Testis (tissue), 3 donors: ENCODE results near the gene LPP. TPM values are rescaled to one million over a fixed set of nuclear protein-coding genes. Genes with fewer than 3 reads are reported as not detected.

Experiments
- DNase-seq: peaks from one replicate; pipeline ENCODE4 v3.0.0-alpha.2; 2019
- H3K27ac ChIP-seq, 2 donors: fragments of 200-600 bp; sonication (generic); one replicate each; pipeline ENCODE4 v1.5.1; 2019
- H3K27me3 ChIP-seq: fragments of 200-600 bp; sonication (generic); one replicate; pipeline ENCODE4 v1.5.1; 2019
- H3K36me3 ChIP-seq: fragments of 200-600 bp; sonication (generic); one replicate; pipeline ENCODE4 v1.5.1; 2017; ENCODE audit warnings: low read depth; ENCODE audit errors: missing control alignments
- H3K4me1 ChIP-seq: fragments of 200-600 bp; sonication (generic); one replicate; pipeline ENCODE4 v1.5.1; 2019
- H3K4me3 ChIP-seq, 2 donors: fragments of 200-600 bp; sonication (generic); one replicate each; pipeline ENCODE4 v1.5.1; 2017 to 2019
- H3K9me3 ChIP-seq: fragments of 200-600 bp; sonication (generic); one replicate; pipeline ENCODE4 v1.5.1; 2017
- POLR2A ChIP-seq: fragments of 450-650 bp; IDR thresholded peaks from one replicate; pipeline ENCODE4 v1.6.1; 2017; ENCODE audit warnings: antibody characterized with exemption, mild to moderate bottlenecking, moderate library complexity
- WGBS, 2 donors: methylation state at CpG; one replicate each; pipeline ENCODE4 v1.1.5; 2018; 5-methylcytosine and 5-hydroxymethylcytosine counted together
- intact Hi-C: fragments of 100-400 bp; cut with DNase I; formaldehyde crosslinking; loops from one replicate; pipeline ENCODE4 v1.15.1; 2023; ENCODE audit warnings: low total_unique reads
- polyA plus RNA-seq: library from polyadenylated mRNA; stranded (reverse); fragments of 350-450 nt; fragmentation: Illumina TruSeq; extraction: RNeasy Lipid Tissue Mini Kit (QIAGEN cat#74804); gene quantifications from one replicate; pipeline ENCODE4 v1.2.3, GENCODE V29; 2014; ENCODE audit warnings: low read depth, low replicate concordance; ENCODE audit not compliant: insufficient read depth
- total RNA-seq, 2 donors: library from RNA; depleted of rRNA; stranded (reverse); fragments of >200 nt; gene quantifications; one replicate each; pipeline ENCODE4 v1.2.3, GENCODE V29; 2016
- TF ChIP-seq, protein P1 (sequence below), 3 experiments: fragments of 450-650 bp in 2 of 3; fragments of 200-600 bp in 1 of 3; sonication (generic) in 1 of 3; IDR thresholded peaks; one replicate each; pipeline ENCODE4 v1.5.1; 2016 to 2019; ENCODE audit warnings: antibody characterized with exemption in 3 of 3, mild to moderate bottlenecking in 2 of 3, moderate library complexity in 1 of 3

The LPP gene
- total and polyA plus RNA-seq, 3 donors from 2014 or later: 89.9 to 135 (median 132) TPM

DNA sequence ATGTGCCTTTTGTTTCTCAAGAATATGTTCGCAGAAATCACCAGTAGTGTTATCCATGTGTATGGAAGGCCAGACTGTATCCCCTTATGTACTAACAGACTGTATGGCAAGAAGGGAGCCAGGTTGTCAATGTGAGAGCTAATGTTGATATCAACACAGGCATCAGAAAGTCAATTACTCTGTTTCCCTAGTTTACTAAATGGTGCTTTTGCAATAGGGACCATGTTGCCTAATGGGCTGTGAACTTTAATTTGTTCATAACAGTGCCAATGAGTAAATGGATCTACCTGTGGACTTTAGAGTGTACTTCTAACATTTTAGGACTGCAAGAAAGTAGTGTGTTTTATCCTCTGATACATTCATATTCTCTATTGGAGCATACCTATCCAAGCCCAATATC lies 586.1 kb downstream of the LPP start:
- Histone ChIP-seq H3K27ac (no peak overlapping the region), H3K36me3 (no peaks in the 10 kb centered on the region), H3K4me1 (no peaks in the 10 kb centered on the region), H3K27me3 (no peaks in the 10 kb centered on the region), H3K9me3 (no peaks in the 10 kb centered on the region), H3K4me3 (no peak overlapping the region)
- no peak for TF ChIP-seq POLR2A
- TF ChIP-seq, protein P1, sequence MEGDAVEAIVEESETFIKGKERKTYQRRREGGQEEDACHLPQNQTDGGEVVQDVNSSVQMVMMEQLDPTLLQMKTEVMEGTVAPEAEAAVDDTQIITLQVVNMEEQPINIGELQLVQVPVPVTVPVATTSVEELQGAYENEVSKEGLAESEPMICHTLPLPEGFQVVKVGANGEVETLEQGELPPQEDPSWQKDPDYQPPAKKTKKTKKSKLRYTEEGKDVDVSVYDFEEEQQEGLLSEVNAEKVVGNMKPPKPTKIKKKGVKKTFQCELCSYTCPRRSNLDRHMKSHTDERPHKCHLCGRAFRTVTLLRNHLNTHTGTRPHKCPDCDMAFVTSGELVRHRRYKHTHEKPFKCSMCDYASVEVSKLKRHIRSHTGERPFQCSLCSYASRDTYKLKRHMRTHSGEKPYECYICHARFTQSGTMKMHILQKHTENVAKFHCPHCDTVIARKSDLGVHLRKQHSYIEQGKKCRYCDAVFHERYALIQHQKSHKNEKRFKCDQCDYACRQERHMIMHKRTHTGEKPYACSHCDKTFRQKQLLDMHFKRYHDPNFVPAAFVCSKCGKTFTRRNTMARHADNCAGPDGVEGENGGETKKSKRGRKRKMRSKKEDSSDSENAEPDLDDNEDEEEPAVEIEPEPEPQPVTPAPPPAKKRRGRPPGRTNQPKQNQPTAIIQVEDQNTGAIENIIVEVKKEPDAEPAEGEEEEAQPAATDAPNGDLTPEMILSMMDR (IDR thresholded peaks at IDR 0.05): no peak
- WGBS, 2 donors: 85 to 86% methylated on average over 1 of the region's 1 CpG
- intact Hi-C loops: no loop called here
- DNase-seq: no peak

DNA sequence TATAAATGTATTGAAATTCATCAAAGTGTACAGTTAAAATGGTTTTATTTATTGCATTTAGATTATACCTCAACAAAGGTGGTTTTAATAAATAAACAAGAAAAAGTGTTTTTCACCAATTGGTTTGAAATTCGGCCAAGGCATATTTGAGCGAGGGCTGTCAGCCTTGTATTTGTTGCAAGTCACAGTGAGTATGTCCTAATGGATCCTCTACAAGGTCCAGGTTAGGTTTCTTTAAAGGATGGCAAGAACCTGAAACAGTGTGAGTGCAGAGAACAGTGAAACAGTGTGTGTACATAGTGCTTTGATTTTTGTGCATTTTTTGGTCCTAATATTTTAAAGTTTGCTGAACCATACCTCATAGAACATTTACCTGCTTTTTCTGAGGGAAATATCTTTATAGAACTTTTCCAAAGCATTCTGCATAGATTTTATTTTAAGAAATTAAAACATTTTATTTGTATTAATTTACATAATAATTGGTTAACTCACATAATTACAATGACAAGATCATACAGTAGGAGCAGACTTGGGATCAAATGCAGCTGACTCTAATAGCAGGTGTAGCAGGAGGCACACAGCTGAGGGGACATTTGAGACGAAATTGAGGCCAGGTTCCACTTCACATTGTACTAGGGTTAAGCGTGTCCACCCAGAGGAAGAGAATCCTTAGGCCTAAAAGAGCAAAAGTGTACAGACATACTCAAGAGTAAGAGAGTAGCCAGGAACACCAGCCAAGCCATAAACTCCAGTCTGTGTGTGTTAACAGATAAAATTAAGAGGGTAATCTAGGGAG lies 589.0 kb downstream of the LPP start:
- no peak overlapping the region for H3K4me3 ChIP-seq
- peaks cover 6% of the 10 kb centered on the region for H3K4me1 ChIP-seq
- H3K27ac ChIP-seq: no peak overlapping the region
- no peaks in the 10 kb centered on the region for H3K27me3 ChIP-seq
- intact Hi-C loops: no loop called here
- DNase-seq: no peak
- TF ChIP-seq, protein P1 (IDR thresholded peaks at IDR 0.05): no peak
- TF ChIP-seq POLR2A: no peak
- no peaks in the 10 kb centered on the region for H3K9me3 ChIP-seq
- no peaks in the 10 kb centered on the region for H3K36me3 ChIP-seq
- WGBS, 2 donors: 88 to 94% methylated on average over 4 of the region's 4 CpGs

DNA sequence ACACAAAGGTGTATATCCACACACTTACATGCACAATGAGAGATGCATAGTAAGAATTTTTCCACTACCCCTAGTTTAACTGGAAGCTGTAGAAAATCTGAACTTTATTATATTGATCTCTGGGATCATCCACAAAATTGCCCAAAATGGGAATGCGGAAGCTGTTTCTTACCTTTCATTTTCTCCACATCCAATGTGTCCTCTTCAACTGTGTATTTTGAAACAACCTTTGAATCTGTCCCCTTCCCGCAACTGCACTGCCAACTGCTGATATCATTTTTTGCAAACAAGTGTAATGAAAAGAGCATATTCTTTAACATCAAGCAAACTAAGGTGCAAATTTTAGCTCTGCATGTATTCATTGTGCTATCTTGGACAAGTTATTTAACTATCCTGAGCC lies 590.2 kb downstream of the LPP start:
- WGBS, 2 donors: 96 to 97% methylated on average over 2 of the region's 2 CpGs

DNA sequence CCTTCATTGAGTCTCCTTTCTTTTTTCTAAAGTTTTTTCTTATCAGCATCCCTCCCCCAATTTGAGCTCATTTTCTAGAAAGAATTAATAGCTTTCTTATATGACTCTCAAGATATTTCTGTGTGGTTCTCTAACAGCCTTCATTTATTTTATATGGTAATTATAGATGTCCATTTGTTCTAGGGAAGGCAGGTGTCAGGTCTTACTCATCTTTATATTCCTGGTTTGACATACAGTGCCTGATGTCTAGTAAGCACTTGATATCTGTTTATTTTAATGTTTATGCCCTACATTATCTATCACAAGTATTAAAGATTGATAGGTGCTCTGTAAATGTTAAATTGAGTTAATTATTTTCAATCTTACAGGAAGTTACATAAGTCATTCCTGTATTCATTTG lies 591.1 kb downstream of the LPP start:
- H3K4me1 ChIP-seq: peaks cover 6% of the 10 kb centered on the region
- H3K4me3 ChIP-seq: no peak overlapping the region
- no peaks in the 10 kb centered on the region for H3K36me3 ChIP-seq
- H3K27ac ChIP-seq: no peak overlapping the region
- DNase-seq: no peak
- intact Hi-C loops: no loop called here
- TF ChIP-seq, protein P1 (IDR thresholded peaks at IDR 0.05): no peak
- TF ChIP-seq POLR2A: no peak
- H3K9me3 ChIP-seq: no peaks in the 10 kb centered on the region
- H3K27me3 ChIP-seq: no peaks in the 10 kb centered on the region

More for the DNA sequence above, 590.2 kb downstream of the LPP start:
- no peaks in the 10 kb centered on the region for H3K27me3 ChIP-seq
- H3K36me3 ChIP-seq: no peaks in the 10 kb centered on the region
- no peak overlapping the region for H3K4me3 ChIP-seq
- intact Hi-C loops: no loop called here
- H3K4me1 ChIP-seq: peaks cover 6% of the 10 kb centered on the region
- H3K27ac ChIP-seq: no peak overlapping the region
- TF ChIP-seq POLR2A: no peak
- TF ChIP-seq, protein P1 (IDR thresholded peaks at IDR 0.05): no peak
- no peaks in the 10 kb centered on the region for H3K9me3 ChIP-seq
- DNase-seq: no peak

DNA sequence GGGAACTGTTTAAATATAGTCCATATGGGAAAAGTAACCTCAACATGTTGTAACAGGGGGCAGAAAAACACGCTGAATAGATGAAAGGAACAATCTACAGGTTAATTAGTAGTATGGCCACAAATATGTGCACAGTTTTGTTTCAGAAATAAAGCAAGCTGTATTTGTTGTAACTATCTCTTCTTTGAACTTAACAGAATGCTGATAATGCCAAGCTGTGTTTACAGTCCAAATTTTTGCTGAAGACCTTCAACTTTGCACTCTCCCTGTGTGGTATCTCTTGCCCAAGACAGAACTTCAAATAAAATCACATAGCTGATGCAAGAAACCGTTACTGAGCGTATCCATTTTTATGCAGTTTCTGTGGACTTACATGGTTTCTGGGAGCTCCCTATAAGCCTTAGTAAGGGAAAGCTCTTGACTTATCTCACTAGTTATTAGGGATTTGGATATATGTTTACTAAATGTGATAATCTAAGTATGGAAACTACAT lies 592.4 kb downstream of the LPP start:
- WGBS, 2 donors: 34 to 64% methylated on average over 3 of the region's 3 CpGs
- H3K9me3 ChIP-seq: no peaks in the 10 kb centered on the region
- no peak for DNase-seq
- H3K4me1 ChIP-seq: peaks cover 6% of the 10 kb centered on the region
- H3K36me3 ChIP-seq: no peaks in the 10 kb centered on the region
- no peak overlapping the region for H3K27ac ChIP-seq
- no peaks in the 10 kb centered on the region for H3K27me3 ChIP-seq
- intact Hi-C loops: no loop called here
- H3K4me3 ChIP-seq: no peak overlapping the region
- TF ChIP-seq POLR2A: no peak
- TF ChIP-seq, protein P1 (IDR thresholded peaks at IDR 0.05): no peak
